ENCODE measurements around the gene CRYL1.

CRYL1 gene

GRCh38 chr13:20528452-20528851 is 2.8 kb upstream of the CRYL1 start:
- DNase-seq (ENCODE audit: low read depth in 2 of 2): no peak

DNA sequence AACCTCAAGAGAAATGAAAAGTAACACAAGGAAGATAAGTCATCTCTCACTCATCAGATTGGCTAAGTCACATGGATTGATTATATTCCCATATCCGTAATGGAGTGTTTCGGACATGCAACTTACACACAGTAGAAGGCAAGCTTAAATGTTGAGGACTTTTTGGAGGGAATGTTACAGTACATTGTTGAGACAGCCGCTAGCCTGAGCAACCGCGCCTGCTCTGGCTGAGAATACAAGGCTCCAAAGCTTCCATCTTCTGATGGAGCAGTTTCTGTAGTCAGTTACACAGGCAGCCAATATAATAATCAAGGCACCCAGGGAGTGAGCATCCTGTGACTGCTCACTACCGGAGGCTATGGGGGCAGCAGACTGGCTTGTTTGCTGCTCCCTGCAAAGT is 1.0 kb upstream of the CRYL1 start:
- DNase-seq (ENCODE audit: low read depth in 2 of 2): no peak

DNA sequence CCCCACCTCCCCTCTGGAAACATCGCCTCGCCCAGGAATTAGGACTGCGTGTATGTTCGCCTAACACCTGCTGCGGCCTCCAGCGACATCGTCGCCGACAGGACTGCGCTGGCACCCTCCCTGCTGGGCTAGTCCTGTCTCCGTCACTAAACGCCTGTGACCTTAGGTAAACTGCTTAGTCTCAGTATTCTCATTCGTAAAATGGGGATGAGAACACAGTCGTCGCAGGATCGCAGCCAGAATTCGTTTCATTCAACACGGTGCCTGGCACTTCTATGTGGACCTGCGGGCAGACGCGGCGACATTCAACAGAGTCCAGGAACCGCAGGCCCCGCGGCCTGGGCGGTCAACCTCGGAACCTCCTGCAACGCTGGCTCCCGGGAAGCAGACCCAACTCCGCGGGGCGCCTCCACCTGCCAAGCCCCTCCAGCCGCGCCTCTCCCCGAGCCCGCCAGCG is 485 bp downstream of the CRYL1 start:
- DNase-seq (ENCODE audit: low read depth in 2 of 2): peak in 1 of 2 donors; percentile 14

- no peak for DNase-seq (ENCODE audit: low read depth in 2 of 2)
Observed at GRCh38 chr13:20521364-20522115, 4.1 kb downstream of the CRYL1 start.

DNA sequence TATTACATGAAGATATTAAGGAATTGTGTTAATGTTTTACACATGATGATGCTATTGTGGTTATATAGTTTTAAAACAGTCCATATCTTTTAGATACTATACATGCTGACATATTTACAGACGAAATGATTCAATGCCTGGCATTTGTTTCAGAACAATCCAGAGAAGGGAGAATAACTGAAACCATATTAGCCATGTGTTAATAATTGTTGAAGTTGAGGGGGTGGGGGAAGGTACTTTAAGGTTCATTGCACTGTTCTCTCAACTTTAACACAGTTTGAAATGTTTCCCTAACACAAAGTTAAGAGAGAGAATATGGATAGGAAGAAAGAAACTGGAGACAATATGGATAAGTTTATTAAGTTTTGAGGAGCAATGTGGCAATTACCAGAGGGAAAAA is 5.8 kb downstream of the CRYL1 start:
- DNase-seq (ENCODE audit: low read depth in 2 of 2): no peak

DNA sequence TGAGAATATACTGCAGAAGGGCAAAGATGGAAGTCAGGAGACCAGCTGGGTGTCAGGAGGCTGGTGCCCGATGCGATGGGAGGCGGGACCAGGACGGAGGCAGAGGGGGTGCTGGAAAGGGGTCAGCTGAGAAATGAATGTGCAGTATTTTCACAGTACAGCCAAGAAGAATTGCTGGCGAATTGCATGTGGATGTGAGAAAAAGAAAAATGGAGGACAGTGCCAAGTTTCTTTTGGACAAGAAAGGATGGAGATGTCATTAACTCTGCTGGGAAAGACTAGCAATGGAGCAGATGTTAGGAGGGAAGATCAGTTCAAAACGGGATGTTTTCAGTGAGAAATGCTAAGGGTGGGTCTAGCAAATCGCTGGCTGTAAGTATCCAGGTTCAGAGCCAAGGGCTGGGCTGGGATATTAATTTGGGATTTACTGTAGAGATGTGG is 7.0 kb downstream of the CRYL1 start:
- DNase-seq (ENCODE audit: low read depth in 2 of 2): no peak

GRCh38 chr13:20514866-20515265 is 10.8 kb downstream of the CRYL1 start:
- no peak for DNase-seq (ENCODE audit: low read depth in 2 of 2)

- DNase-seq (ENCODE audit: low read depth in 2 of 2): no peak
Observed at GRCh38 chr13:20513466-20513995, 12.1 kb downstream of the CRYL1 start.

GRCh38 chr13:20512042-20512683 is 13.5 kb downstream of the CRYL1 start:
- DNase-seq (ENCODE audit: low read depth in 2 of 2): no peak

DNA sequence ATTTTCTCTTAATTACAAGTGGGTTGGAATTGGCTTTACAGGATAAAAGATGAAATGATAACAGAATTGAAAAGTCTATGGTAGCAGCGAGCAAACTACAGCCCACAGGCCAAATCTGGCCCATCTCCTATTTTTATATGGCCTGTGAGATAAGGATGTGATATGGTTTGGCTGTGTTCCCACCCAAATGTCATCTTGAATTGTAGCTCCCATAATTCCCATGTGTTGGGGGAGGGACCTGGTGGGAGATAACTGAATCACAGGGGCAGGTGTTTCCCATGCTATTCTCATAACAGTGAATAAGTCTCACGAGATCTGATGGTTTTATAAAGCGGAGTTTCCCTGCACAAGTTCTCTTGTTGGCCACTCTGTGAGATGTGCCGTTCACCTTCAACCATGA is 19.0 kb downstream of the CRYL1 start:
- DNase-seq (ENCODE audit: low read depth in 2 of 2): no peak

GRCh38 chr13:20505405-20506366 is 20.0 kb downstream of the CRYL1 start:
- DNase-seq (ENCODE audit: low read depth in 2 of 2): no peak

DNA sequence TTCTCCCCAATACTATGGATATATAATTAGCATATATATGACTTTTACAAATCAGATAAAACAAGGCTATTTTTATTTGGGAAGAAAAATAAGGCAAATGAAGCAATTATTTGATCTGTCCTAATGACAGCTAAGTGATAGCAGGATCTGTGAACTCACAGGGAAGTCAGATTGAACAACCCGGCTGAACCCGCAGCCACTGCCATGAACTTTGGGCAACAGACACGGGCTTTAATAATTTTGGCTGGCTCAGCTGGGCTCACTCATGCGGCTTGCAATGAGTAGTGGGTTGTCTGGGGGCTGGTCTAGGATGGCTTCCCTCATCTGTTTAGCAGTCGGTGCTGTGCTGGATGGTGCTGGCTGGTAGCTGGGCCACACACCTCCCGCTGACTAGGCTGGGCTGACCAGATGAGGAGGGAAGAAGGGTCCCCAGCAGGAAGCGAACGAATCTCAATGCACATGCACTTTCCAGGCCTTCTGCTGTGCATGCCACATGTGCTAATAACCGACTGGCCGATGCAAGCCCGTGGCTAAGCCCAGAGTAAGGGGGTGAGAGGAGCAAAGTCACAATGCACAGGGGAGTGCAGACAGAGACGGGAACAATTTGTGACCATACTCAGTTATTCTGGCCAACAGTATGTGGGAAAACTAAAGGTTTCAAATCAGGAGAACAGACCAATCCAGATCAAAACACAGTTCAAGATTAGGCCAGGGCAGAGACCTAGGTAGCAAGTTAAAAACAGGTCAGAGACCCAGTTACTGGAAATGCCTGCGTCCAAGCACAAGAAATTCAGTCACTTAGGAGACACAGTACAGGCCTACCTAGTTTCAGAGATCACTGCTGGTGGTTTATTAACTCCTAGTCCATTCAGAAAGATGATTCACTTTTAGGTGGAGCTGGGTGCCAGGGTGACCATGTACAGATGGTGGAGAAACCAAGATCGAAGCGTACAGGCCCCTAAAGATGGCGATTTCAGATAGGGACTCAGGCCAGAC is 22.3 kb downstream of the CRYL1 start:
- no peak for DNase-seq (ENCODE audit: low read depth in 2 of 2)

- no peak for DNase-seq (ENCODE audit: low read depth in 2 of 2)
Observed at GRCh38 chr13:20501592-20501991, 24.1 kb downstream of the CRYL1 start.

- no peak for DNase-seq (ENCODE audit: low read depth in 2 of 2)
Observed at GRCh38 chr13:20501120-20501519, 24.5 kb downstream of the CRYL1 start.

- DNase-seq (ENCODE audit: low read depth in 2 of 2): no peak
Observed at GRCh38 chr13:20499986-20500385, 25.7 kb downstream of the CRYL1 start.

- DNase-seq (ENCODE audit: low read depth in 2 of 2): no peak
Observed at GRCh38 chr13:20498659-20499058, 27.0 kb downstream of the CRYL1 start.

DNA sequence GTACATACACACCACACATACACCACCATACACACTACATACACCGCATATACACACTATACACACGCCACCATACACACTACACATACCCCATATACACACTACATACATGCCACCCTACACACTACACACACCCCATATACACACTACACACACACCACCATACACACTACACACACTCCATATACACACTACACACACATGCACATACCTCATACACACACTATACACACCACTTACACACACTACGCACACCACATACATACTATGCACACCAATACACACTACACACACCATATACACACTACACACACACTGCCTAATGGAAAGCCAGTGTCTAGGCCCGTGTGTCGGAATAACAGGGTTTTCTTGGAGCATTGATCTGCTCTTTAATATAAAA is 27.5 kb downstream of the CRYL1 start:
- DNase-seq (ENCODE audit: low read depth in 2 of 2): no peak

DNA sequence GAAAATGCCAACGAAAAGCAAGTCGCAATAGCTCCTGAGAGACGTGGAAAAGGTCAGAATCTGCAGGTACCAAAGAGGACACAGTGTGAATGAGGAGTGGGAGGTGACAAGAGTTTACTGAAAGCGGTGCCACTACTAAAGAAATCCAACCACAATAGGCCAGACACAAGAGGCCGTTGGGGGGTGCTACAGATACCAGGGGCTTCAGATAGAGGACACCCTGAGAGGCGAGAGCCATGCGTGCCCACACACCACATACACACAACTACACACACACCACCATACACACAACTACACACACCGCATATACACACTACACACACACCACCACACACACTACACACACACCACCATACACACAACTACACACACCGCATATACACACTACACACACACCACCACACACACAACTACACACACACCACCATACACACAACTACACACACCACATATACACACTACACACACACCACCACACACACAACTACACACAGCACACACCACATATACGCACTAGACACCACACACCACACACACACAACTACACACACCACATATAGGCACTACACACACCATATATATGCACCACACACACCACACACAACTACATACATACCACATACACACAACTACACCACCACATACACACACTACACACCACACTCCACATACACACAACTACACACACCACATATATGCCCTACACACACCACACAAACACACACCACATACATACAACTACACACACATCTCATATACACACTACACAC is 28.5 kb downstream of the CRYL1 start:
- no peak for DNase-seq (ENCODE audit: low read depth in 2 of 2)

GRCh38 chr13:20495087-20496023 is 30.3 kb downstream of the CRYL1 start:
- DNase-seq (ENCODE audit: low read depth in 2 of 2): peak; percentile 21 to 53

Measured in stimulated activated CD4-positive, alpha-beta T cell treated with anti-CD3 and anti-CD28 coated beads, Interleukin-1b, Interleukin-23, amount 100 ng/mL, for 4 hours (primary cell).